Measurements from ENCODE around the gene ATG12.

The ATG12 gene

GRCh38 chr5:115778417-115778816 lies 62.9 kb downstream of the ATG12 start:
- TF ChIP-seq CTCF (IDR thresholded peaks at IDR 0.05; ENCODE audit: low read depth, low read length), result no peak
- no peak for DNase-seq (ENCODE audit: low read depth in 2 of 2)
- no peak overlapping the region for H3K4me3 ChIP-seq (replicated peaks in 1 of 2; ENCODE audit: low read depth in 2 of 2, low read length in 2 of 2)
